ENCODE results near the gene CWC22.
"Not testable (repeated sequence)": the region's sequence is repeated elsewhere in the genome, so short reads cannot be mapped to it uniquely, and the experiment has no call there.

Gene CWC22

GRCh38 chr2:179952658-179953057 lies 54.4 kb downstream of the CWC22 start:
- H3K27ac Mint-ChIP-seq, result no peak overlapping the region
- H3K4me3 Mint-ChIP-seq, result no peak overlapping the region
- H3K9me3 Mint-ChIP-seq, result no peaks in the 10 kb centered on the region
- intact Hi-C loops (cut with micrococcal nuclease), result no loop called here
- no peaks in the 10 kb centered on the region for H3K4me1 Mint-ChIP-seq (ENCODE audit: low read depth)
- peaks cover 75% of the 10 kb centered on the region for H3K36me3 Mint-ChIP-seq (ENCODE audit: low read depth)
- H3K27me3 Mint-ChIP-seq, result no peaks in the 10 kb centered on the region

GRCh38 chr2:179951680-179952079 lies 55.4 kb downstream of the CWC22 start:
- intact Hi-C loops (cut with micrococcal nuclease), result no loop called here
- Mint-ChIP-seq H3K27ac (no peak overlapping the region), H3K27me3 (no peaks in the 10 kb centered on the region), H3K4me3 (no peak overlapping the region), H3K36me3 (ENCODE audit: low read depth) (peaks cover 73% of the 10 kb centered on the region), H3K9me3 (no peaks in the 10 kb centered on the region), H3K4me1 (ENCODE audit: low read depth) (no peaks in the 10 kb centered on the region)

- Mint-ChIP-seq H3K9me3 (no peaks in the 10 kb centered on the region), H3K27me3 (no peaks in the 10 kb centered on the region), H3K36me3 (ENCODE audit: low read depth) (peaks cover 83% of the 10 kb centered on the region), H3K4me3 (no peak overlapping the region), H3K27ac (no peak overlapping the region), H3K4me1 (ENCODE audit: low read depth) (no peaks in the 10 kb centered on the region)
- intact Hi-C loops (cut with micrococcal nuclease), result no loop called here
Observed at GRCh38 chr2:179950391-179950790, 56.7 kb downstream of the CWC22 start.

GRCh38 chr2:179949438-179949837 lies 57.7 kb downstream of the CWC22 start:
- H3K36me3 Mint-ChIP-seq (ENCODE audit: low read depth), result peaks cover 88% of the 10 kb centered on the region
- no peak overlapping the region for H3K27ac Mint-ChIP-seq
- no peaks in the 10 kb centered on the region for H3K4me1 Mint-ChIP-seq (ENCODE audit: low read depth)
- H3K27me3 Mint-ChIP-seq, result no peaks in the 10 kb centered on the region
- intact Hi-C loops (cut with micrococcal nuclease), result no loop called here
- no peaks in the 10 kb centered on the region for H3K9me3 Mint-ChIP-seq
- H3K4me3 Mint-ChIP-seq, result no peak overlapping the region

- intact Hi-C loops (cut with micrococcal nuclease), result no loop called here
- no peak overlapping the region for H3K4me3 Mint-ChIP-seq
- H3K36me3 Mint-ChIP-seq (ENCODE audit: low read depth), result peaks cover 77% of the 10 kb centered on the region
- H3K27me3 Mint-ChIP-seq, result no peaks in the 10 kb centered on the region
- H3K4me1 Mint-ChIP-seq (ENCODE audit: low read depth), result no peaks in the 10 kb centered on the region
- H3K9me3 Mint-ChIP-seq, result no peaks in the 10 kb centered on the region
- H3K27ac Mint-ChIP-seq, result no peak overlapping the region
Observed at GRCh38 chr2:179948058-179948457, 59.0 kb downstream of the CWC22 start.

GRCh38 chr2:179946810-179947615 lies 60.1 kb downstream of the CWC22 start:
- intact Hi-C loops (cut with micrococcal nuclease), result no loop called here
- peaks cover 75% of the 10 kb centered on the region for H3K36me3 Mint-ChIP-seq (ENCODE audit: low read depth)

GRCh38 chr2:179946346-179946745 lies 60.8 kb downstream of the CWC22 start:
- peaks cover 68% of the 10 kb centered on the region for H3K36me3 Mint-ChIP-seq (ENCODE audit: low read depth)
- H3K4me1 Mint-ChIP-seq (ENCODE audit: low read depth), result no peaks in the 10 kb centered on the region
- no peaks in the 10 kb centered on the region for H3K27me3 Mint-ChIP-seq
- intact Hi-C loops (cut with micrococcal nuclease), result no loop called here
- H3K9me3 Mint-ChIP-seq, result no peaks in the 10 kb centered on the region
- H3K27ac Mint-ChIP-seq, result no peak overlapping the region
- no peak overlapping the region for H3K4me3 Mint-ChIP-seq

More at GRCh38 chr2:179946810-179947615, 60.1 kb downstream of the CWC22 start:
- Mint-ChIP-seq H3K4me1 (ENCODE audit: low read depth) (no peaks in the 10 kb centered on the region), H3K9me3 (no peaks in the 10 kb centered on the region), H3K27ac (no peak overlapping the region), H3K27me3 (no peaks in the 10 kb centered on the region), H3K4me3 (no peak overlapping the region)

- intact Hi-C loops (cut with micrococcal nuclease), result no loop called here
- Mint-ChIP-seq H3K4me3 (no peak overlapping the region), H3K27ac (no peak overlapping the region), H3K27me3 (no peaks in the 10 kb centered on the region), H3K4me1 (ENCODE audit: low read depth) (no peaks in the 10 kb centered on the region), H3K9me3 (no peaks in the 10 kb centered on the region), H3K36me3 (ENCODE audit: low read depth) (peaks cover 8% of the 10 kb centered on the region)
Observed at GRCh38 chr2:179939259-179939658, 67.8 kb downstream of the CWC22 start.

- H3K36me3 Mint-ChIP-seq (ENCODE audit: low read depth), result peaks cover 18% of the 10 kb centered on the region
- H3K4me1 Mint-ChIP-seq (ENCODE audit: low read depth), result no peaks in the 10 kb centered on the region
- H3K4me3 Mint-ChIP-seq, result no peak overlapping the region
- H3K27me3 Mint-ChIP-seq, result no peaks in the 10 kb centered on the region
- no peak overlapping the region for H3K27ac Mint-ChIP-seq
- no peaks in the 10 kb centered on the region for H3K9me3 Mint-ChIP-seq
- intact Hi-C loops (cut with micrococcal nuclease), result no loop called here
Observed at GRCh38 chr2:179938026-179938425, 69.1 kb downstream of the CWC22 start.

GRCh38 chr2:179936654-179937053 lies 70.4 kb downstream of the CWC22 start:
- intact Hi-C loops (cut with micrococcal nuclease), result no loop called here
- Mint-ChIP-seq H3K4me3 (no peak overlapping the region), H3K36me3 (ENCODE audit: low read depth) (peaks cover 13% of the 10 kb centered on the region), H3K27me3 (no peaks in the 10 kb centered on the region), H3K27ac (no peak overlapping the region), H3K9me3 (peaks cover 4% of the 10 kb centered on the region), H3K4me1 (ENCODE audit: low read depth) (no peaks in the 10 kb centered on the region)

GRCh38 chr2:179936141-179936540 lies 71.0 kb downstream of the CWC22 start:
- H3K36me3 Mint-ChIP-seq (ENCODE audit: low read depth), result peaks cover 13% of the 10 kb centered on the region
- no peaks in the 10 kb centered on the region for H3K27me3 Mint-ChIP-seq
- peaks cover 9% of the 10 kb centered on the region for H3K9me3 Mint-ChIP-seq
- intact Hi-C loops (cut with micrococcal nuclease), result no loop called here
- H3K4me3 Mint-ChIP-seq, result no peak overlapping the region
- H3K4me1 Mint-ChIP-seq (ENCODE audit: low read depth), result no peaks in the 10 kb centered on the region
- no peak overlapping the region for H3K27ac Mint-ChIP-seq

- Mint-ChIP-seq H3K9me3 (peaks cover 41% of the 10 kb centered on the region), H3K4me3 (no peak overlapping the region), H3K36me3 (ENCODE audit: low read depth) (peaks cover 13% of the 10 kb centered on the region), H3K27me3 (no peaks in the 10 kb centered on the region), H3K27ac (no peak overlapping the region), H3K4me1 (ENCODE audit: low read depth) (no peaks in the 10 kb centered on the region)
- intact Hi-C loops (cut with micrococcal nuclease), result no loop called here
Observed at GRCh38 chr2:179932786-179933185, 74.3 kb downstream of the CWC22 start.

GRCh38 chr2:179931502-179931901 lies 75.6 kb downstream of the CWC22 start:
- intact Hi-C loops (cut with micrococcal nuclease), result no loop called here
- Mint-ChIP-seq H3K36me3 (ENCODE audit: low read depth) (peaks cover 13% of the 10 kb centered on the region), H3K27me3 (no peaks in the 10 kb centered on the region), H3K4me3 (no peak overlapping the region), H3K9me3 (peaks cover 54% of the 10 kb centered on the region), H3K27ac (no peak overlapping the region), H3K4me1 (ENCODE audit: low read depth) (no peaks in the 10 kb centered on the region)

- H3K4me1 Mint-ChIP-seq (ENCODE audit: low read depth); H3K4me3 Mint-ChIP-seq; intact Hi-C loops (cut with micrococcal nuclease); H3K27ac Mint-ChIP-seq; H3K27me3 Mint-ChIP-seq: not testable (repeated sequence)
- H3K36me3 Mint-ChIP-seq (ENCODE audit: low read depth), result peaks cover 13% of the 10 kb centered on the region
- H3K9me3 Mint-ChIP-seq, result peaks cover 63% of the 10 kb centered on the region
Observed at GRCh38 chr2:179929997-179930396, 77.1 kb downstream of the CWC22 start.

- no peaks in the 10 kb centered on the region for H3K36me3 Mint-ChIP-seq (ENCODE audit: low read depth)
- no peak overlapping the region for H3K4me3 Mint-ChIP-seq
- peaks cover 63% of the 10 kb centered on the region for H3K9me3 Mint-ChIP-seq
- H3K27ac Mint-ChIP-seq, result no peak overlapping the region
- no peaks in the 10 kb centered on the region for H3K27me3 Mint-ChIP-seq
- intact Hi-C loops (cut with micrococcal nuclease), result no loop called here
- no peaks in the 10 kb centered on the region for H3K4me1 Mint-ChIP-seq (ENCODE audit: low read depth)
Observed at GRCh38 chr2:179927041-179927440, 80.1 kb downstream of the CWC22 start.
